Hepatocyte (in vitro differentiated cells): Measurements from ENCODE around the gene EGFL8. TPM values are rescaled to one million over a fixed set of nuclear protein-coding genes. Genes with fewer than 3 reads are reported as not detected.

ENCODE experiments used
- DNase-seq: peaks from one replicate; pipeline ENCODE4 v3.0.0-alpha.2; 2016; ENCODE audit warnings: low spot score
- H2AFZ ChIP-seq: fragments of 200-600 bp; sonication (generic); 2 replicates; pipeline ENCODE4 v1.6.0; 2016; ENCODE audit warnings: antibody characterized with exemption, mild to moderate bottlenecking
- H3K27ac ChIP-seq: fragments of 200-600 bp; sonication (generic); 2 replicates; pipeline ENCODE4 v1.5.1; 2016; ENCODE audit warnings: mild to moderate bottlenecking
- H3K27me3 ChIP-seq: fragments of 200-600 bp; sonication (generic); 2 replicates; pipeline ENCODE4 v1.6.1; 2016
- H3K36me3 ChIP-seq: fragments of 200-600 bp; sonication (generic); replicated peaks from 2 replicates; pipeline ENCODE4 v1.5.1; 2016; ENCODE audit warnings: low read depth; ENCODE audit not compliant: insufficient read depth
- H3K4me1 ChIP-seq: fragments of 200-600 bp; sonication (generic); 2 replicates; pipeline ENCODE4 v1.5.1; 2016; ENCODE audit warnings: mild to moderate bottlenecking, moderate library complexity; ENCODE audit not compliant: insufficient read depth
- H3K4me2 ChIP-seq: fragments of 200-600 bp; sonication (generic); 2 replicates; pipeline ENCODE4 v1.6.0; 2016
- H3K4me3 ChIP-seq: fragments of 200-600 bp; sonication (generic); 2 replicates; pipeline ENCODE4 v1.5.1; 2016; ENCODE audit warnings: mild to moderate bottlenecking
- H3K79me2 ChIP-seq: fragments of 200-600 bp; sonication (generic); 2 replicates; pipeline ENCODE4 v1.6.0; 2017; ENCODE audit warnings: mild to moderate bottlenecking
- H3K9me2 ChIP-seq: fragments of 200-600 bp; sonication (generic); replicated peaks from 2 replicates; pipeline ENCODE4 v1.6.0; 2017; ENCODE audit warnings: mild to moderate bottlenecking; ENCODE audit not compliant: insufficient read depth
- H3K9me3 ChIP-seq: fragments of 200-600 bp; sonication (generic); 2 replicates; pipeline ENCODE4 v1.5.1; 2016; ENCODE audit warnings: low read depth, mild to moderate bottlenecking
- H4K20me1 ChIP-seq: fragments of 200-600 bp; sonication (generic); 2 replicates; pipeline ENCODE4 v1.6.0; 2016; ENCODE audit warnings: mild to moderate bottlenecking; ENCODE audit not compliant: insufficient read depth, poor library complexity, severe bottlenecking
- EZH2 ChIP-seq: fragments of 200-600 bp; sonication (generic); IDR thresholded peaks from 2 replicates; pipeline ENCODE4 v1.6.1; 2016; ENCODE audit warnings: antibody characterized with exemption, mild to moderate bottlenecking, borderline replicate concordance
- EZH2phosphoT487 ChIP-seq: fragments of 200-600 bp; sonication (generic); IDR thresholded peaks from one replicate; pipeline ENCODE4 v1.6.1; 2018; ENCODE audit warnings: antibody characterized with exemption, mild to moderate bottlenecking, low read depth, moderate library complexity; ENCODE audit not compliant: unreplicated experiment, severe bottlenecking
- WGBS: methylation state at CpG from one replicate; pipeline ENCODE4 v1.1.6; 2016; ENCODE audit warnings: low lambda C conversion rate; ENCODE audit errors: missing lambda C conversion rate; 5-methylcytosine and 5-hydroxymethylcytosine counted together
- polyA plus RNA-seq: library from polyadenylated mRNA; unstranded; fragments of >200 nt; fragmentation: Nextera tagmentation; extraction: Ambion mirVana; gene quantifications from 2 replicates; pipeline ENCODE4 v1.2.1, GENCODE V29; 2016
- total RNA-seq: library from RNA; depleted of rRNA; stranded (reverse); fragments of >200 nt; gene quantifications from 2 replicates; pipeline ENCODE4 v1.2.3, GENCODE V29; 2014
- TF ChIP-seq, protein P1 (sequence below): fragments of 200-600 bp; sonication (generic); IDR thresholded peaks from 2 replicates; pipeline ENCODE4 v1.5.1; 2016; ENCODE audit warnings: antibody characterized with exemption, mild to moderate bottlenecking; ENCODE audit not compliant: poor library complexity

Gene EGFL8
- total and polyA plus RNA-seq, 2 experiments from 2014 or later, result 4.5 to 12.2 TPM

- Histone ChIP-seq H3K9me2 (no peaks in the 10 kb centered on the region), H3K4me1 (no peaks in the 10 kb centered on the region), H3K9me3 (no peaks in the 10 kb centered on the region), H3K4me3 (no peak overlapping the region), H3K4me2 (no peak overlapping the region), H3K79me2 (no peaks in the 10 kb centered on the region), H3K27ac (no peak overlapping the region), H2AFZ (no peak overlapping the region), H3K36me3 (no peaks in the 10 kb centered on the region), H4K20me1 (no peaks in the 10 kb centered on the region), H3K27me3 (no peaks in the 10 kb centered on the region)
- TF ChIP-seq, protein P1, sequence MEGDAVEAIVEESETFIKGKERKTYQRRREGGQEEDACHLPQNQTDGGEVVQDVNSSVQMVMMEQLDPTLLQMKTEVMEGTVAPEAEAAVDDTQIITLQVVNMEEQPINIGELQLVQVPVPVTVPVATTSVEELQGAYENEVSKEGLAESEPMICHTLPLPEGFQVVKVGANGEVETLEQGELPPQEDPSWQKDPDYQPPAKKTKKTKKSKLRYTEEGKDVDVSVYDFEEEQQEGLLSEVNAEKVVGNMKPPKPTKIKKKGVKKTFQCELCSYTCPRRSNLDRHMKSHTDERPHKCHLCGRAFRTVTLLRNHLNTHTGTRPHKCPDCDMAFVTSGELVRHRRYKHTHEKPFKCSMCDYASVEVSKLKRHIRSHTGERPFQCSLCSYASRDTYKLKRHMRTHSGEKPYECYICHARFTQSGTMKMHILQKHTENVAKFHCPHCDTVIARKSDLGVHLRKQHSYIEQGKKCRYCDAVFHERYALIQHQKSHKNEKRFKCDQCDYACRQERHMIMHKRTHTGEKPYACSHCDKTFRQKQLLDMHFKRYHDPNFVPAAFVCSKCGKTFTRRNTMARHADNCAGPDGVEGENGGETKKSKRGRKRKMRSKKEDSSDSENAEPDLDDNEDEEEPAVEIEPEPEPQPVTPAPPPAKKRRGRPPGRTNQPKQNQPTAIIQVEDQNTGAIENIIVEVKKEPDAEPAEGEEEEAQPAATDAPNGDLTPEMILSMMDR, result no peak
- TF ChIP-seq EZH2phosphoT487 (no peak), EZH2 (no peak)
- 83% methylated on average over 9 of the region's 9 CpGs for WGBS
- DNase-seq, result no peak
Measured at GRCh38 chr6:32203426-32204267, 39.3 kb downstream of the EGFL8 start.

GRCh38 chr6:32204268-32204715 is 39.9 kb downstream of the EGFL8 start:
- Histone ChIP-seq H2AFZ (no peak overlapping the region), H3K4me3 (no peak overlapping the region), H3K4me1 (no peaks in the 10 kb centered on the region), H3K9me3 (no peaks in the 10 kb centered on the region), H3K36me3 (no peaks in the 10 kb centered on the region), H4K20me1 (no peaks in the 10 kb centered on the region), H3K79me2 (no peaks in the 10 kb centered on the region), H3K27me3 (no peaks in the 10 kb centered on the region), H3K4me2 (no peak overlapping the region), H3K9me2 (no peaks in the 10 kb centered on the region), H3K27ac (no peak overlapping the region)
- 89% methylated on average over 3 of the region's 3 CpGs for WGBS
- DNase-seq, result no peak
- no peak for TF ChIP-seq EZH2phosphoT487
- TF ChIP-seq EZH2, result no peak
- TF ChIP-seq, protein P1, result no peak

DNA sequence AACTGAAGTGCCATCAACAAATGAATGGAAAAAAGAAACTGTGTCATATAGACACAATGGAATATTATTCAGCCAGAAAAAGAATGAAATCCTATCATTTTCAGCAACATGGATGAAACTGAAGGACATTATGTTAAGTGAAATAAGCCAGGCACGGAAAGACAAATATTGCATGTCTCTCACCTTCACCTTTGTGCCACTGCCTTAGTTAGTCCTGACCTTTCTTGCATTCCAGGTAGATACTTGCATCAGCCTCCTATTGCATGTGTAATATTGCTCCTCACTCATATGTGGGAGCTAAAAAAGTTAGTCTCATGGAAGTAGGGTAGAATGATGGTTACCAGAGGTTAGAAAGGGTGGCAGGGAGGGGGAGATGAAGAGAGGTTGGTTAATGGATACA is 44.6 kb downstream of the EGFL8 start:
- WGBS, result 54% methylated on average over 1 of the region's 1 CpG

More for the DNA sequence above, 44.6 kb downstream of the EGFL8 start:
- H2AFZ ChIP-seq, result no peak overlapping the region
- H3K9me3 ChIP-seq, result no peaks in the 10 kb centered on the region
- H3K4me2 ChIP-seq, result no peak overlapping the region
- H3K27ac ChIP-seq, result no peak overlapping the region
- no peaks in the 10 kb centered on the region for H3K9me2 ChIP-seq
- no peaks in the 10 kb centered on the region for H3K79me2 ChIP-seq
- DNase-seq, result no peak
- no peaks in the 10 kb centered on the region for H4K20me1 ChIP-seq
- H3K27me3 ChIP-seq, result no peaks in the 10 kb centered on the region
- H3K4me3 ChIP-seq, result no peak overlapping the region
- no peaks in the 10 kb centered on the region for H3K36me3 ChIP-seq
- TF ChIP-seq EZH2 (no peak), EZH2phosphoT487 (no peak)
- TF ChIP-seq, protein P1, result no peak
- H3K4me1 ChIP-seq, result no peaks in the 10 kb centered on the region
